Natural killer cell (primary cell): Measurements from ENCODE around the gene OR8B3. TPM values are rescaled to one million over a fixed set of nuclear protein-coding genes. Genes with fewer than 3 reads are reported as not detected.

Source experiments
- ATAC-seq, 3 donors: fragments of 150-1000 bp in 2 of 3; fragments of 200-7000 bp in 1 of 3; cut with Tn5 transposase; 1 replicate in 1 of 3; 2 replicates in 2 of 3; pipeline ENCODE4 v1.10.0; 2021; ENCODE audit warnings: mild to moderate bottlenecking in 2 of 3, moderate library complexity in 2 of 3
- DNase-seq, 2 donors: peaks; one replicate each; pipeline versions ENCODE4 v3.0.0 to v3.0.0-alpha.2; 2013 to 2021; ENCODE audit warnings: mixed read lengths in 1 of 2
- H3K27ac ChIP-seq: one replicate; pipeline ENCODE4 v1.5.1; 2013; ENCODE audit warnings: mild to moderate bottlenecking, low read length
- H3K27me3 ChIP-seq: one replicate; pipeline ENCODE4 v1.6.1; 2013; ENCODE audit warnings: low read length; ENCODE audit not compliant: control insufficient read depth, insufficient read depth
- H3K36me3 ChIP-seq: one replicate; pipeline ENCODE4 v1.6.1; 2013; ENCODE audit warnings: low read length; ENCODE audit not compliant: control insufficient read depth, insufficient read depth
- H3K4me1 ChIP-seq: one replicate; pipeline ENCODE4 v1.6.1; 2013; ENCODE audit warnings: low read length; ENCODE audit not compliant: control insufficient read depth, insufficient read depth
- H3K4me3 ChIP-seq: one replicate; pipeline ENCODE4 v1.5.1; 2013; ENCODE audit warnings: low read length
- H3K9me3 ChIP-seq: one replicate; pipeline ENCODE4 v1.6.1; 2013; ENCODE audit warnings: low read length; ENCODE audit not compliant: control insufficient read depth, insufficient read depth
- H3K27ac Mint-ChIP-seq, 2 donors: one replicate each; pipeline ENCODE4 v1.8.0; 2022; ENCODE audit warnings: mild to moderate bottlenecking in 2 of 2, mixed read lengths in 2 of 2, moderate library complexity in 1 of 2
- H3K27me3 Mint-ChIP-seq, 2 donors: one replicate each; pipeline ENCODE4 v1.8.0; 2022; ENCODE audit warnings: low read depth in 2 of 2, mixed read lengths in 2 of 2
- H3K36me3 Mint-ChIP-seq: one replicate; pipeline ENCODE4 v1.8.0; 2022; ENCODE audit warnings: mixed read lengths
- H3K4me1 Mint-ChIP-seq, 2 donors: one replicate each; pipeline ENCODE4 v1.8.0; 2022; ENCODE audit warnings: mixed read lengths in 2 of 2
- H3K4me3 Mint-ChIP-seq: one replicate; pipeline ENCODE4 v1.8.0; 2022; ENCODE audit warnings: mild to moderate bottlenecking, moderate library complexity, mixed read lengths
- H3K9me3 Mint-ChIP-seq, 2 donors: one replicate each; pipeline ENCODE4 v1.8.0; 2022; ENCODE audit warnings: mixed read lengths in 2 of 2
- WGBS: methylation state at CpG from one replicate; pipeline ENCODE4 v1.1.7; 2013; ENCODE audit warnings: missing lambda C conversion rate; ENCODE audit not compliant: insufficient coverage; 5-methylcytosine and 5-hydroxymethylcytosine counted together
- intact Hi-C: fragments of 100-400 bp; cut with micrococcal nuclease; formaldehyde crosslinking; loops from one replicate; pipeline ENCODE4 v1.14.2; 2022
- total RNA-seq, 4 donors: library from RNA; stranded (reverse); fragments of 120-200 nt in 1 of 4; gene quantifications; one replicate each; pipeline versions ENCODE4 v1.2.3 to v1.2.4, GENCODE V29; 2013 to 2022
- TF ChIP-seq, protein P1 (sequence below): fragments of 200-600 bp; IDR thresholded peaks from one replicate; pipeline ENCODE4 v1.8.0; 2022; ENCODE audit warnings: antibody characterized with exemption

Gene OR8B3
- total RNA-seq, 3 donors from 2014 or later (not counting 1 experiment from before 2014, with no cell fraction given): not detected

DNA sequence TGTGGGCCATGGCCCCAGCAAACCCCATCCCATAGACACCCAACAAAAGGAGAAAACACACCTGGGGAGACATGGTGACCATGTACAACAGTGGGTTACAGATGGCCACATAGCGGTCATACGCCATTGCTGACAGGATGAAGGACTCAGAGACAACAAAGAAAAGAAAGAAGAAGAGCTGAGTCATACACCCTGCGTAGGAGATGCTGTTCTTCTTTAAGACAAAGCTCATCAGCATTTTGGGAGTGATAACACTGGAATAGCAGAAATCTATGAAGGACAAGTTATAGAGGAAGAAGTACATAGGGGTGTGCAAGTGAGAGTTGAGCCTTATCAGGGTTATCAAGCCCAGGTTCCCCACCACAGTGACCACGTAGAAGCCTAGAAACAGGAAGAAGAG, 41.8 kb upstream of the OR8B3 start:
- no peaks in the 10 kb centered on the region for H3K4me1 ChIP-seq
- H3K4me3 ChIP-seq: no peak overlapping the region
- ATAC-seq: no peak
- DNase-seq: no peak
- Mint-ChIP-seq H3K27ac (no peak overlapping the region), H3K9me3 (no peaks in the 10 kb centered on the region), H3K27me3 (peaks cover 8 to 19% of the 10 kb centered on the region in 2 donors), H3K4me3 (no peak overlapping the region), H3K4me1 (no peaks in the 10 kb centered on the region), H3K36me3 (no peaks in the 10 kb centered on the region)
- WGBS: 66% methylated on average over 4 of the region's 4 CpGs
- intact Hi-C loops: no loop called here
- no peaks in the 10 kb centered on the region for H3K9me3 ChIP-seq
- no peaks in the 10 kb centered on the region for H3K27me3 ChIP-seq
- H3K27ac ChIP-seq: no peak overlapping the region
- no peaks in the 10 kb centered on the region for H3K36me3 ChIP-seq
- TF ChIP-seq, protein P1, sequence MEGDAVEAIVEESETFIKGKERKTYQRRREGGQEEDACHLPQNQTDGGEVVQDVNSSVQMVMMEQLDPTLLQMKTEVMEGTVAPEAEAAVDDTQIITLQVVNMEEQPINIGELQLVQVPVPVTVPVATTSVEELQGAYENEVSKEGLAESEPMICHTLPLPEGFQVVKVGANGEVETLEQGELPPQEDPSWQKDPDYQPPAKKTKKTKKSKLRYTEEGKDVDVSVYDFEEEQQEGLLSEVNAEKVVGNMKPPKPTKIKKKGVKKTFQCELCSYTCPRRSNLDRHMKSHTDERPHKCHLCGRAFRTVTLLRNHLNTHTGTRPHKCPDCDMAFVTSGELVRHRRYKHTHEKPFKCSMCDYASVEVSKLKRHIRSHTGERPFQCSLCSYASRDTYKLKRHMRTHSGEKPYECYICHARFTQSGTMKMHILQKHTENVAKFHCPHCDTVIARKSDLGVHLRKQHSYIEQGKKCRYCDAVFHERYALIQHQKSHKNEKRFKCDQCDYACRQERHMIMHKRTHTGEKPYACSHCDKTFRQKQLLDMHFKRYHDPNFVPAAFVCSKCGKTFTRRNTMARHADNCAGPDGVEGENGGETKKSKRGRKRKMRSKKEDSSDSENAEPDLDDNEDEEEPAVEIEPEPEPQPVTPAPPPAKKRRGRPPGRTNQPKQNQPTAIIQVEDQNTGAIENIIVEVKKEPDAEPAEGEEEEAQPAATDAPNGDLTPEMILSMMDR: no peak

DNA sequence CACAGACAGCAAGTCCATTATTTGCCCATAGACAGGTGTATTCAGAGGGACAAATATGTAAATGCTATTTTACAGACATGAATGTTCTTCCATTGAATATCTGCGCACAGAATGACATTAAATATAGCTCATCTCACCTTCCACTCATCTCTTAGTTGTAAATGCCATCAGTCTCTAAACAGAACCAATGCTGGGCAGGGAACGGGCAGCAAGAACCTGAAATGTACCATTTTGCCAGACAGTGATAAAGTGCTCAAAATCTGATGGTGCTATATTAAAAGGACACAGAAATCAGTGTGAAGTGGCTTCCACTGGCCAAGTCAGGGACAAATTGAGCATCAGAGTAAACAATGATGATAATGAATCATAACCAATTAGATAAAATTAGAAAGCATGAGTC, 35.9 kb upstream of the OR8B3 start:
- H3K4me3 Mint-ChIP-seq: no peak overlapping the region
- intact Hi-C loops: no loop called here
- no peaks in the 10 kb centered on the region for H3K36me3 Mint-ChIP-seq
- no peaks in the 10 kb centered on the region for H3K27me3 ChIP-seq
- no peaks in the 10 kb centered on the region for H3K9me3 ChIP-seq
- WGBS: 90% methylated on average over 2 of the region's 2 CpGs
- H3K4me3 ChIP-seq: no peak overlapping the region
- H3K27ac ChIP-seq: no peak overlapping the region
- DNase-seq (no peak), ATAC-seq (no peak)
- no peaks in the 10 kb centered on the region for H3K4me1 ChIP-seq
- no peaks in the 10 kb centered on the region for H3K4me1 Mint-ChIP-seq
- H3K9me3 Mint-ChIP-seq: peaks cover 0 to under 1% of the 10 kb centered on the region in 2 donors
- peaks cover 0 to 11% of the 10 kb centered on the region in 2 donors for H3K27me3 Mint-ChIP-seq
- TF ChIP-seq, protein P1: no peak
- H3K36me3 ChIP-seq: no peaks in the 10 kb centered on the region
- H3K27ac Mint-ChIP-seq: no peak overlapping the region

DNA sequence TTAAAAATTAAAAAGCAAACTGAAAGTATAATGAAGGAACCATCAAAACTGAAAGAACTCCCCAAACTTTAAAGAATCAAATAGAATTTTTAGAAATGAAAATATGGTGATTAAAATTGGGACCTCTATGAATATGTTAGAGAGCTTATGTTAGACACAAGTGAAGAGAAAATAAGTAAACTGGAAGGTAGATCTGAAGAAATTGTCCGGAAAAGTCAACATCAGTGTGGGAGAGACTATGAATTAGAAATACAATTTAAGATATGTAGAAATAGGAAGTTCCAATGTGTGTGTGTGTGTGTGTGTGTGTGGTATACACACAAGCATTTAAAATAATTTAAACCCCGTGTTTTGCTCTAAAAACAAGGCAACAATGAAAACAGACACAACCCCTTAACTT, 30.8 kb upstream of the OR8B3 start:
- Mint-ChIP-seq H3K27ac (no peak overlapping the region), H3K4me1 (no peaks in the 10 kb centered on the region), H3K36me3 (no peaks in the 10 kb centered on the region), H3K27me3 (peaks cover 0 to under 1% of the 10 kb centered on the region in 2 donors), H3K9me3 (peaks cover 0 to 2% of the 10 kb centered on the region in 2 donors), H3K4me3 (no peak overlapping the region)
- no peak overlapping the region for H3K27ac ChIP-seq
- H3K27me3 ChIP-seq: no peaks in the 10 kb centered on the region
- intact Hi-C loops: no loop called here
- WGBS: 91% methylated on average over 1 of the region's 2 CpGs
- TF ChIP-seq, protein P1: no peak
- H3K36me3 ChIP-seq: no peaks in the 10 kb centered on the region
- ATAC-seq (no peak), DNase-seq (no peak)
- H3K4me1 ChIP-seq: no peaks in the 10 kb centered on the region
- no peaks in the 10 kb centered on the region for H3K9me3 ChIP-seq
- no peak overlapping the region for H3K4me3 ChIP-seq

DNA sequence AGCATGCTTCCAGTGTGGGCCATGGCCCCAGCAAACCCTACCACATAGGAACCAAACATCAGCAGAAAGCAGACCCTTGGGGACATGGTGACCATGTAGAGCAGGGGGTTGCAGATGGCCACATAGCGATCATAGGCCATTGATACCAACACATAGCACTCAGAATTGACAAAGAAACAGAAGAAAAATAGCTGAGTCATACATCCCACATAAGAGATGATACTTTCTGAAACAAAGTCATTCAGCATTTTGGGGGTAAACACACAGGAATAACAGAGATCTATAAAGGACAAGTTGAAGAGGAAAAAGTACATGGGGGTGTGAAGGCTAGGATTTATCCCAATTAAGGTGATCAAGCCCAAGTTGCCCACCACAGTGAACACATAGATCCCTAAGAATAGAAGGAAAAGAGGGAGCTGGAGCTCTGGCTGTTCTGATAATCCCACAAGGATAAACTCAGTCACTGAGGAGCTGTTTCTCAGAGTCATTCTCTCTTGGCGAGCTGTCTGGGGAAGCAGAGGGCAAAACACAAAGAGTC, 25.6 kb upstream of the OR8B3 start, which contains the start of gene OR8B4:
TSS of gene OR8B4 (minus strand) at position 488 of the 538 bp plus-strand sequence. CDS start at position 488, 0 bp downstream.
- Histone ChIP-seq H3K4me3 (no peak within 1 kb of the TSS), H3K4me1 (no peaks in the 10 kb centered on the region), H3K27me3 (no peaks in the 10 kb centered on the region), H3K9me3 (no peaks in the 10 kb centered on the region), H3K36me3 (no peaks in the 10 kb centered on the region), H3K27ac (no peak within 1 kb of the TSS)
- intact Hi-C loops: no loop called here
- Mint-ChIP-seq H3K27me3 (peaks cover 13 to 14% of the 10 kb centered on the region in 2 donors), H3K27ac (no peak within 1 kb of the TSS), H3K4me1 (no peaks in the 10 kb centered on the region), H3K4me3 (no peak within 1 kb of the TSS), H3K9me3 (no peaks in the 10 kb centered on the region), H3K36me3 (no peaks in the 10 kb centered on the region)
- 82% methylated on average over 2 of the region's 2 CpGs for WGBS
- TF ChIP-seq, protein P1: no peak
- DNase-seq (no peak), ATAC-seq (no peak)
